Stimulated activated CD4-positive, alpha-beta T cell treated with anti-CD3 and anti-CD28 coated beads, TNF-alpha, amount 100 ng/mL, for 1 hour (primary cell): ENCODE results near the gene TMEM61.
"Not testable (repeated sequence)": the region's sequence is repeated elsewhere in the genome, so short reads cannot be mapped to it uniquely, and the experiment has no call there.

Source experiments
- DNase-seq, 3 donors: peaks; one replicate each; pipeline ENCODE4 v3.0.0-alpha.2; 2020; ENCODE audit warnings: low read depth in 3 of 3, low spot score in 1 of 3

TMEM61 gene

DNA sequence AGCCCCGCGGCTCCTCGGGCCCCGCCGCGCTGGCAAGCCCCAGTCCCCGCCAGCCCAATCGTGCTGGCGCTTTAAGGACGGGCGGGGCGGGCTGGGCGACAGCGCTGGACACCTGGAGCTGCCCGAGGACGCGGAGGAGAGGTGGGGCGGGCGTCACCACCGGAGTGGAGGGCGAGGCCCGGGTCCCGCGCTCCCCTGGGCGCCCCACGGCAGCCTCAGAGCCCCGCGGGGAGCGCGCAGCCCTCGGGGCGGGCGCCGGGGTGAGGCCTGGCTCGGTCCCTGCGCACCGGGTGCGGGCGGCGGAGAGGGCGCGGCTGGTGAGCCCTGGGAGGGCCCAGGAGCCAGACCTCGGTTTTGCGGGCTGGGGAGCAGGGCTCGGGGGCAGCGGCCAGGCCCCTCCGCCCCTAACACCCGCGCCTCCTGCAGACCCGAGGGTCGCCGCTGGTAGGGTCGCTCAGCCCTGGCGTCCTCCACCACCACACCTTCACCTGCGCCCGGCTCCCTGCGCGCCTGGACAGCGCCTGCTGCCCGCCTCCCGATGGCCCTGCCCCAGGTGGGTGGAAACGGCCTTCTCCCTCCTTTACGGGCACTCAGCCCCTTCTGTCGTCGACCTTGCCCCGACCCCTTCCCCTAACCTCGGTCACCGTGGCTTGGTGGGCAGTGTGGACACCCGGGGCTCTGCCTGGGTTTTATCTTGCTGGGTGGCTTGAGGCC is at the start of gene TMEM61:
Gene TMEM61, plus strand, starts transcription at position 101 of the 714 bp plus-strand sequence. Its CDS starts 438 bp downstream, at position 539.
- no peak for DNase-seq

DNA sequence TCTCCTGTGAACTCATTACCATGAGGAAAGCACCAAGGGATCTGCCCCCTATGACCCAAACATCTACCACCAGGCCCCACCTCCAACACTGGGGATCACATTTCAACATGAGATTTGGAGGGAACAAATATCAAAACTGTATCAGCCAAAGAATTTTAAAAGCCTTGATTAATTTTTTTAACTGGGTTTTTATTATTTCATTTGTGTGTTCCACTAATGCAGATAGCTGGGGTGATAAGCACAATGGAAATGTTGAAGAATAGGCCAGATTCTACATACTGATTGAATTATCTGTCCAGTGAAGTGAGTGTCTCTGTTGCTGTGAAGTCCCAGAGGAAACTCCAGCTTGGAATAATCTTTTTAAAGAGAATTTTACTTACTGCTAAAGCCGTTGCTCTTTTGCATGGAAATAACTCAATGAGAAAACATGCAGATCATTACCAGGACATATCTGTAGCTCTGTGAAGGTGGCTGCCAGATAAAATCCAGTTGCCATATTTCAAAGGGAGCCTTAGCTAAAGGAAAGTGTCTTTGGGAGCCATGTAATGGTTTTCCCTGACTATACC is 49.1 kb upstream of the TMEM61 start:
- DNase-seq: no peak

GRCh38 chr1:54934081-54934480 is 46.3 kb upstream of the TMEM61 start:
- not testable (repeated sequence) for DNase-seq

GRCh38 chr1:54934869-54935268 is 45.6 kb upstream of the TMEM61 start:
- DNase-seq: no peak

GRCh38 chr1:54936791-54937190 is 43.6 kb upstream of the TMEM61 start:
- no peak for DNase-seq

DNA sequence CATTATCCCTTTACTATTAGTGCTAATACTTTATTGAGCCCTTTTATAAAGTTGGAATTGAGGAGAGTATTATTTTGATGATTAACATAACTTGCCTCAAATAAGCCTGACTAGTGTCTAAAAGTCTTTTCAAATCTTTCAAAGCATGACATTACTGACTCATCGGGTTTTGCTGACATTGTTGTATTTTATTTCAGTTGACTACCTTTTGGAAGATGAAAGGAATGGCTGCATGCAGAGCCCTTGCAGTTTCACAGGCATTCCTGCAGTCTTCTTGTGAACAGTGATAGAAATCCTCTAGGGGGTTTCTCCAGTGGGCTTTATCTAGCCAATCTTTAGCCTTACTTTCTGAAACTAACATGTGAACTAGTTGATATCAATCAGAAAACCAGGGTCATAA is 43.0 kb upstream of the TMEM61 start:
- DNase-seq: no peak

DNA sequence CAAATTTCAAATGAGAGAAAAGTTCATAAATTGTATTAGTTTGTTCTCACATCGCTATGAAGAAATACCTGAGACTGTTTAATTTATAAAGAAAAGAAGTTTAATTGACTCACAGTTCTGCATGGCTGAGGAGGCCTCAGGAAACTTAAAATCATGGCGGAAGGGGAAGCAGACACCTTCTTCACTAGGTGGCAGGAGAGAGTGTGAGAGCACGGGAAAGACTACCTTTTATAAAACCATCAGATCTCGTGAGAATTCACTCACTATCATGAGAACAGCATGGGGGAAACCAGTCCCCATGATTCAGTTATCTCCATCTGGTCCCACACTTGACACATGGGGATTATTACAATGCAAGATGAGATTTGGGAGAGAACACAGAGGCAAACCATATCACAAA is 41.5 kb upstream of the TMEM61 start:
- not testable (repeated sequence) for DNase-seq

GRCh38 chr1:54940042-54940441 is 40.4 kb upstream of the TMEM61 start:
- no peak for DNase-seq

DNA sequence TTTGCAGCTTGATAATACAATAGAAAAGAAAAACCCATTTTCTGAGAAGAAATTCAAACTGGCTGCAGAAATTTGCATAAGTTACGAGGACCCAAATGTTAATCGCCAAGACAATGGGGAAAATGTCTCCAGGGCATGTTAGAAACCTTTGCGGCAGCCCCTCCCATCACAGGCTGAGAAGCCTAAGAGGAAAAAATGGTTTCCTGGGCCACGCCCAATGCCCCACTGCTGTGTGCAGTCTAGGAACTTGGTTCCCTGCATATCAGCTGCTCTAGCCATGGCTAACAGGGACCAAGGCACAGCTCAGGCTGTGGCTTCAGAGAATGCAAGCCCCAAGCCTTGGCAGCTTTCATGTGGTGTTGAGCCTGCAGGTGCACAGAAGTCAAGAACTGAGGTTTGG is 37.5 kb upstream of the TMEM61 start:
- DNase-seq: no peak

DNA sequence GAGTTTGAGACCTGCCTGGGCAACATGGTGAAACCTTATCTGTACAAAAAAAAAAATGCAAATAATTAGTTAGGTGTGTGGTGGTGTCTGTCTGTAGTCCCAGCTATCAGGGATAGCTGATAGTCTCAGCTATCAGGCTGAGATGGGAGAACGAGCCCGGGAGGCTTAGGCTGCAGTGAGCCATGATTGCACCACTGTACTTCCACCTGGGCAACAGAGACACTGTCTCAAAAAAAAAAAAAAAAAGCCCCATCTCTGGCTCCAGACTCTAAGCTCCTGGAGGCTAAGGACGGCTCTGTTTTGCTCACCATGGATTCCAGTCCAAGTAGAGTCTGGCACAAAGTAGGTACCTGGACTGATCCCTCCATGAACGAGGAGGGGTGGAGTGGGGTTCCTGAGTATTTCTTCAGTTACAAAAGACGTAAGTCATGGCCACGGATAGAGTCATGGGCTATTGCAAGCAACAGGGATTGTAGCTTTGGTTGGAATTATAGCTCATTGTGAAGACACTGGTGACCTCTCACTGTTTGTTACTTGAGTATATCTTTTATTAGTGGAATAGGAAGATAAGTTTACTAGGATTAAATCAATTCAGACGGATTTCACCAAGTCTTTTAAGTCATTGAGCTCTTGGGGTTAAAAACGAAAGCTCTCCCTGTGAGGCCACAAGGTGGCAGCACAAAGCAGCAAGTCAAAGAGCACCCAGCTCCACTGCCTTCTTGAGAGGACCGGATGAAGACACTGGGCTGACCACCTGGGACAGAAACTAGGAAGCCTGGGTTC is 35.6 kb upstream of the TMEM61 start:
- DNase-seq: peak; percentile 4 to 36 (median 34)

GRCh38 chr1:54945393-54945936 is 35.0 kb upstream of the TMEM61 start:
- DNase-seq: no peak

- no peak for DNase-seq
Measured at GRCh38 chr1:54947540-54947939, 32.9 kb upstream of the TMEM61 start.

- DNase-seq: no peak
Measured at GRCh38 chr1:54949053-54949452, 31.4 kb upstream of the TMEM61 start.

- no peak for DNase-seq
Measured at GRCh38 chr1:54950006-54950368, 30.4 kb upstream of the TMEM61 start.

- DNase-seq: peak in 2 of 3 donors; percentile 3 to 4
Measured at GRCh38 chr1:54950369-54951163, 29.9 kb upstream of the TMEM61 start.

- no peak for DNase-seq
Measured at GRCh38 chr1:54951810-54952226, 28.6 kb upstream of the TMEM61 start.

DNA sequence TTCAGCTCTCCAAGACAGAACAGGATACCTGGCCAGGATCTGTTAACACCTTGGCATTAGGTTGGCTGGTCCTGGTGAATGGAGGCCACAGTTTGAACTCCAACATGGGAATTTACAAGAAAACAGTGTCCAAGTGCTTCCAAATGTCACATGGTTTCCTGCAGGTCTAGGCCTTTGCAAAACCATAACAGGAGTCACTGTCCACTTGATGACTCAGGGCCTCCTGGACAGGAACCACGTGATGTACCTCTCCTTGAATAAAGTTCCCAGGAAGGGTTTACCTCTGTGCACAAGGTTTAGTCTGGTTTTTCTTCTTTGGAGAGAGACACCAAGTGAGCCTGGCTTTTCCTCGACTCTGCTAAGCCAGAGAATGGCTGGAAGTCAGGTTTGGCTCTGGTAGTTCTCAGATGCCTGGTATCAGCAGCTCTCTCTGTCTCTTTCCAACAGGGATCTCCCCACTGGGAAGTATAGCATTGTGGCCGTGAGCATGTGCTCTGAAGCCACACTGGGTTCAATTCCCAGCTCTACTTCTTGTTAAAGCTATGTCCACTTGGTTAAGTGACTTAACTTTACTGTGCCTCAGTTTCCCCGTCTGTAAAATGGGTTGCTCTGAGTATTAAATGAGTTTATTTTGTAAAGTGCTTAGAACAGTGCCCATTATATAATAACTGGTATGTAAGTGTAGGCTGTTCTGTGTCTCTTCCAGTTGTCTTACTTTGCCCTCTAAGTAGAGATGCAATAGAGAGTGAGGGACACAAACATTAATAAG is 27.3 kb upstream of the TMEM61 start:
- DNase-seq: no peak

DNA sequence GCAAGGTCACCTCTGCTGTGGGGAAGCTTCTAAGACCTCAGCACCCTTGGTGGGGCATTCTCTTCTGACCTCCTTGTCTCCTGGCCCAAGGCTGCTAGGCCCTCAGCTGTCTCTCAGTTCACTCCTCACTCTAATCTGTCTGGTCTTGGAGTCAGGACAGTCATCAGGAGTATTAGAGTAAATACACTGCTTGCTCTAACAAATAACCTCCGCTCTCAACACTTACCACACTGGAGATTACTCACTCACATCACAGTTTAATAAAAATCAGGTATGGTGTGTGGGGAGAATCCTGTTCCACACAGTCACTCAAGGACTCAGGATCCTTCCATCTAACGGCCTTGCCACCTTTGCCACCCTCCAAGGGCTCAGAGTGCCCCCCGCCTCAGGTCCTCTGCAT is 26.6 kb upstream of the TMEM61 start:
- DNase-seq: no peak

GRCh38 chr1:54955359-54955758 is 25.1 kb upstream of the TMEM61 start:
- DNase-seq: no peak

- no peak for DNase-seq
Measured at GRCh38 chr1:54956726-54957125, 23.7 kb upstream of the TMEM61 start.
